ENCODE data around the gene TRPM2.

TRPM2 gene

DNA sequence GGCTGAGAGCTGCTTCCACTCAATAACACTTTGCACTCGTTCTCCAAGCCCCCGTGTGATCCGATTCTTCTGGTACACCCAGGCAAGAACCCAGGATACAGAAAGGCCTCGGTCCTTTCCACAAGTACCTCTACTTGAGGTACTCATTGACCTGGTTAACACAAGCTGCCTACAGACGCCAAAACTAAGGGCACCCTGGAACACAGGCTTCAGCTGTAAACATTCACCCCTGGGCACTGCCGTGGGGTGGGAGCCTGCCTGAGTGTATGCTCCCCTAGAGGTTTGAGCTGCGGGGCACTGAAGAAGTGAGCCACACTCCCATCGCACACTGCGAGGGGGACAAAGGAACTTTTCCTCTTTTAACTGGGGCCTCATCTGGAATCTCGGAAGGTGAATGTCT, 132.4 kb downstream of the TRPM2 start:
- Histone ChIP-seq H2BK5ac (ENCODE audit: low read depth, low read length, poor library complexity) (no peak overlapping the region), H3K18ac (ENCODE audit: low read length) (no peak overlapping the region), H3K9me3 (ENCODE audit: insufficient read depth, low read depth, low read length) (no peaks in the 10 kb centered on the region), H3K4me3 (ENCODE audit: low read depth, low read length) (no peak overlapping the region), H3K79me1 (ENCODE audit: low read length) (peaks cover 6% of the 10 kb centered on the region), H2AK5ac (ENCODE audit: low read length) (no peak overlapping the region), H4K91ac (ENCODE audit: low read depth, low read length) (peak overlapping the region; percentile 27), H3K4me2 (ENCODE audit: low read length) (peak overlapping the region; percentile 17), H4K8ac (ENCODE audit: low read depth, low read length) (peak overlapping the region; percentile 23), H3K79me2 (ENCODE audit: control insufficient read depth, insufficient read depth, low read length, poor library complexity) (no peaks in the 10 kb centered on the region), H3K4ac (ENCODE audit: low read depth, low read length) (no peak overlapping the region), H2BK12ac (ENCODE audit: low read length) (no peak overlapping the region), H2AFZ (ENCODE audit: insufficient read depth, low read length, poor library complexity) (no peak overlapping the region), H2BK120ac (ENCODE audit: insufficient read depth, low read length, poor library complexity) (no peak overlapping the region), H3K27ac (ENCODE audit: low read depth, low read length) (no peak overlapping the region), H3K27me3 (ENCODE audit: insufficient read depth, low read length) (no peaks in the 10 kb centered on the region), H3K36me3 (ENCODE audit: control insufficient read depth in 1 of 2, insufficient read depth in 2 of 2, low read length in 2 of 2) (no peaks in the 10 kb centered on the region), H4K12ac (ENCODE audit: low read depth, low read length) (no peak overlapping the region), H3K4me1 (ENCODE audit: control insufficient read depth in 1 of 2, insufficient read depth in 2 of 2, low read length in 2 of 2) (peaks cover 2 to 7% of the 10 kb centered on the region in 2 experiments), H3K23ac (ENCODE audit: low read length) (no peak overlapping the region), H3K14ac (ENCODE audit: low read length) (no peak overlapping the region), H3K9ac (ENCODE audit: low read length) (no peak overlapping the region)
- no peak for DNase-seq
- WGBS (ENCODE audit: extremely low coverage, insufficient coverage, insufficient read length): no CpG with 5 or more reads among the region's 10 CpGs

DNA sequence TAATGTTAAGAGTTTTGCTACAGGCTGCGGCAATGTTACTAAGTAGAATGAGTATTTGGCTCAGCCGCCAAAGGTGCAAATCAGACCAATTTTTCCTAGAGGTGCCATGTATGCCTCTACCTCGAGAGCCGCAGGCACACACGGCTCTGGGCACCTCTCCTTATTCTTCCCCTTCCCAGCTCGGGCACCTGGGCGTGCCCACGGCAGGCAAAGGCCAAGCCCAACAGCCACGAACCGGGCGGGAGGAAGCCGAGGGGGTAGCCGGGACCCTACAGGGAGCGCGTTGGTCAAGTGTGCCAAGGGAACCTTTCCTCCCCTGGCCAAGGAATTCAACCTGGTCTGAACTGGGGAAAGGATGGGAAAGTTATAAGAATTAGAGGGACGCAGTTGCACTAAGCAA, 132.9 kb downstream of the TRPM2 start:
- no peak overlapping the region for H3K4me2 ChIP-seq (ENCODE audit: low read length)
- H3K14ac ChIP-seq (ENCODE audit: low read length): no peak overlapping the region
- no peak overlapping the region for H3K4me3 ChIP-seq (ENCODE audit: low read depth, low read length)
- H3K27me3 ChIP-seq (ENCODE audit: insufficient read depth, low read length): no peaks in the 10 kb centered on the region
- no peak overlapping the region for H2AFZ ChIP-seq (ENCODE audit: insufficient read depth, low read length, poor library complexity)
- no peak overlapping the region for H3K4ac ChIP-seq (ENCODE audit: low read depth, low read length)
- no peak overlapping the region for H2BK5ac ChIP-seq (ENCODE audit: low read depth, low read length, poor library complexity)
- H3K9me3 ChIP-seq (ENCODE audit: insufficient read depth, low read depth, low read length): no peaks in the 10 kb centered on the region
- H4K12ac ChIP-seq (ENCODE audit: low read depth, low read length): no peak overlapping the region
- H3K36me3 ChIP-seq (ENCODE audit: control insufficient read depth in 1 of 2, insufficient read depth in 2 of 2, low read length in 2 of 2): no peaks in the 10 kb centered on the region
- H4K91ac ChIP-seq (ENCODE audit: low read depth, low read length): no peak overlapping the region
- DNase-seq: no peak
- H3K9ac ChIP-seq (ENCODE audit: low read length): no peak overlapping the region
- H3K4me1 ChIP-seq (ENCODE audit: control insufficient read depth in 1 of 2, insufficient read depth in 2 of 2, low read length in 2 of 2): peaks cover 2 to 7% of the 10 kb centered on the region in 2 experiments
- no peaks in the 10 kb centered on the region for H3K79me2 ChIP-seq (ENCODE audit: control insufficient read depth, insufficient read depth, low read length, poor library complexity)
- no peak overlapping the region for H4K8ac ChIP-seq (ENCODE audit: low read depth, low read length)
- no peak overlapping the region for H3K18ac ChIP-seq (ENCODE audit: low read length)
- H3K27ac ChIP-seq (ENCODE audit: low read depth, low read length): no peak overlapping the region
- no peak overlapping the region for H3K23ac ChIP-seq (ENCODE audit: low read length)
- peaks cover 6% of the 10 kb centered on the region for H3K79me1 ChIP-seq (ENCODE audit: low read length)
- no CpG with 5 or more reads among the region's 16 CpGs for WGBS (ENCODE audit: extremely low coverage, insufficient coverage, insufficient read length)
- H2BK120ac ChIP-seq (ENCODE audit: insufficient read depth, low read length, poor library complexity): no peak overlapping the region
- H2BK12ac ChIP-seq (ENCODE audit: low read length): no peak overlapping the region
- H2AK5ac ChIP-seq (ENCODE audit: low read length): no peak overlapping the region

DNA sequence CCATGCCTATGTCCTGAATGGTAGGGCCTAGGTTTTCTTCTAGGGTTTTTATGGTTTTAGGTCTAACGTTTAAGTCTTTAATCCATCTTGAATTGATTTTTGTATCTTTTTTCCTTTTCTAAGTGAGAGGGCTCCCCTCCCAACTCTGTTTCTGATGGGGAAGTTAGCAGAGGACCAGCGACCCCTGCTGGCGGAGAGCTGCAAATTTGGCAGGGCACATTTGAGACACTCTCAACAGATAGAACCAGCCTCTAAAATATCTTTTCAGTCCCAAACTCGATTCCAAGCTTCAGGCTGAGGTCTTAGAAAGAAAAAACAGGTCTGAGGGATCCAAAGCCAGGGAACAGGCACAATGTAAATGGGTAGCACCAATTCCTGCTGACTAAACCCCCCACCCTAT, 134.4 kb downstream of the TRPM2 start:
- WGBS (ENCODE audit: extremely low coverage, insufficient coverage, insufficient read length): no CpG with 5 or more reads among the region's 4 CpGs
- peaks cover 6% of the 10 kb centered on the region for H3K79me1 ChIP-seq (ENCODE audit: low read length)
- H3K79me2 ChIP-seq (ENCODE audit: control insufficient read depth, insufficient read depth, low read length, poor library complexity): no peaks in the 10 kb centered on the region
- H3K36me3 ChIP-seq (ENCODE audit: control insufficient read depth in 1 of 2, insufficient read depth in 2 of 2, low read length in 2 of 2): no peaks in the 10 kb centered on the region
- no peak overlapping the region for H4K91ac ChIP-seq (ENCODE audit: low read depth, low read length)
- no peak overlapping the region for H3K9ac ChIP-seq (ENCODE audit: low read length)
- DNase-seq: peak in 1 of 2 donors; percentile 17
- H2AFZ ChIP-seq (ENCODE audit: insufficient read depth, low read length, poor library complexity): no peak overlapping the region
- H3K27me3 ChIP-seq (ENCODE audit: insufficient read depth, low read length): no peaks in the 10 kb centered on the region
- no peak overlapping the region for H3K23ac ChIP-seq (ENCODE audit: low read length)
- no peak overlapping the region for H3K27ac ChIP-seq (ENCODE audit: low read depth, low read length)
- H2BK12ac ChIP-seq (ENCODE audit: low read length): no peak overlapping the region
- H3K4me2 ChIP-seq (ENCODE audit: low read length): no peak overlapping the region
- H4K12ac ChIP-seq (ENCODE audit: low read depth, low read length): no peak overlapping the region
- peaks cover 6% of the 10 kb centered on the region for H3K9me3 ChIP-seq (ENCODE audit: insufficient read depth, low read depth, low read length)
- H3K18ac ChIP-seq (ENCODE audit: low read length): no peak overlapping the region
- H4K8ac ChIP-seq (ENCODE audit: low read depth, low read length): no peak overlapping the region
- H2BK5ac ChIP-seq (ENCODE audit: low read depth, low read length, poor library complexity): no peak overlapping the region
- no peak overlapping the region for H2AK5ac ChIP-seq (ENCODE audit: low read length)
- no peak overlapping the region for H3K4ac ChIP-seq (ENCODE audit: low read depth, low read length)
- no peak overlapping the region for H2BK120ac ChIP-seq (ENCODE audit: insufficient read depth, low read length, poor library complexity)
- H3K4me1 ChIP-seq (ENCODE audit: control insufficient read depth in 1 of 2, insufficient read depth in 2 of 2, low read length in 2 of 2): peaks cover under 1 to 5% of the 10 kb centered on the region in 2 experiments
- no peak overlapping the region for H3K4me3 ChIP-seq (ENCODE audit: low read depth, low read length)
- no peak overlapping the region for H3K14ac ChIP-seq (ENCODE audit: low read length)

DNA sequence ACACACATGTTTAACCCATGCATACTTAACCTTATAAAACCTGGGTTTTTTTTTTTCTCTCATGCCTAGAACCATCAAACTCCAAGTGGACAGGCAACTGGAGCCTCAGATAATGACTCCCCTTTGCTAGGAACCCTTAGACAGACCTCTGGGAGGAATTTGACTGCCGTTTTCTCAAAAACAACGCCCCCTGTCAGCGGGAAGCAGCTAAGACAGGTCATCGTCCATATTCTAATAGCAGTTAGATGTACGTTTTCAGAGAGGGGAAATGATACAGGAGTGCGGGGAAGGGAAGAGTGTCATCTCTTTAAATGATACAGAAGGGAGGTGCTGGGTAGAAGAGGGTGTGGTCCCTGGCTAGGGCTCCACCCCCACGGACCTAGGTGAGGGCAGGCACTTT, 136.5 kb downstream of the TRPM2 start:
- Histone ChIP-seq H2BK5ac (ENCODE audit: low read depth, low read length, poor library complexity) (no peak overlapping the region), H3K4me2 (ENCODE audit: low read length) (no peak overlapping the region), H3K9ac (ENCODE audit: low read length) (no peak overlapping the region), H3K14ac (ENCODE audit: low read length) (no peak overlapping the region), H2AFZ (ENCODE audit: insufficient read depth, low read length, poor library complexity) (no peak overlapping the region), H3K79me1 (ENCODE audit: low read length) (no peaks in the 10 kb centered on the region), H3K79me2 (ENCODE audit: control insufficient read depth, insufficient read depth, low read length, poor library complexity) (no peaks in the 10 kb centered on the region), H3K27ac (ENCODE audit: low read depth, low read length) (no peak overlapping the region), H4K12ac (ENCODE audit: low read depth, low read length) (no peak overlapping the region), H2BK120ac (ENCODE audit: insufficient read depth, low read length, poor library complexity) (no peak overlapping the region), H3K4me1 (ENCODE audit: control insufficient read depth in 1 of 2, insufficient read depth in 2 of 2, low read length in 2 of 2) (no peaks in the 10 kb centered on the region), H3K27me3 (ENCODE audit: insufficient read depth, low read length) (no peaks in the 10 kb centered on the region), H3K36me3 (ENCODE audit: control insufficient read depth in 1 of 2, insufficient read depth in 2 of 2, low read length in 2 of 2) (no peaks in the 10 kb centered on the region), H3K4me3 (ENCODE audit: low read depth, low read length) (no peak overlapping the region), H3K4ac (ENCODE audit: low read depth, low read length) (no peak overlapping the region), H2BK12ac (ENCODE audit: low read length) (no peak overlapping the region), H4K8ac (ENCODE audit: low read depth, low read length) (no peak overlapping the region), H3K9me3 (ENCODE audit: insufficient read depth, low read depth, low read length) (peaks cover 23% of the 10 kb centered on the region), H3K23ac (ENCODE audit: low read length) (no peak overlapping the region), H2AK5ac (ENCODE audit: low read length) (no peak overlapping the region), H3K18ac (ENCODE audit: low read length) (no peak overlapping the region), H4K91ac (ENCODE audit: low read depth, low read length) (no peak overlapping the region)
- no CpG with 5 or more reads among the region's 7 CpGs for WGBS (ENCODE audit: extremely low coverage, insufficient coverage, insufficient read length)
- DNase-seq: no peak
